Activated CD4-positive, alpha-beta T cell treated with anti-CD3 and anti-CD28 coated beads, Interleukin-2, amount 50 U/mL, for 24 hours (primary cell): ENCODE data around the gene XRRA1.
"Not testable (repeated sequence)": the region's sequence is repeated elsewhere in the genome, so short reads cannot be mapped to it uniquely, and the experiment has no call there.

Source experiments
- DNase-seq, 2 donors: peaks; one replicate each; pipeline ENCODE4 v3.0.0-alpha.2; 2020; ENCODE audit warnings: low read depth in 1 of 2, low spot score in 1 of 2

Gene XRRA1

DNA sequence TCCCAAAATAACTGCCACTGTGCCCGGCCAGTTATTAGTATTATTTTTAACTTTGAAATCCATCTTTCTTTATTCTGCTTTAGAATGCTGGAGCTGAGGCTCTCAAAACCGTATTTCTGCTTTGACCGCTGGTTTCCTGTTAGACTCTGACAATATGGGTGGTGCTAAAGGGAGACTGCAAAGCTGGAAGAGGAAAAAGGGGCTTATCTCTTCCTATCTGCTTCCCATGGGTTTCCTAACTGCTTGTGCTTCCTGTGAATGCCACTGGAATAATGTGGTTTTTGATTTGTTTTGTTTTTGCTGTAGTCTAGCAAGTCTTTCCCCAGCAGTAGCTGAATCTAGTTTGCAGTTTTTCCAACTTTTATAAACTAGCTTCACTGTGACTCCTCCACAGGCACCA is 43.6 kb downstream of the XRRA1 start:
- DNase-seq = no peak

DNA sequence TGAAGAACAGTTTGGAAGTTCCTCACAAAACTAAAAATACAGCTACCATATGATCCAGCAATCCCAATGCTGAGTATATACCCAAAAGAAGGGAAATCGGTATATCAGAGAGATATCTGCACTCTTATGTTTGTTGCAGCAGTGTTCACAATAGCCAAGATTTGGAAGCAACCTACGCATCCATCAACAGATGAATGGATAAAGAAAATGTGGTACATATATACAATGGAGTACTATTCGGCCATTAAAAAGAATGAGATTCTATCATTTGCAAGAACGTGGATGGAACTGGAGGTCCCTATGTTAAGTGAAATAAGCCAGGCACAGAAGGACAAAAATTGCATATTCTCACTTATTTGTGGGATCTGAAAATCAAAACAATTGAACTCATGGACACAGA is 46.5 kb downstream of the XRRA1 start:
- no peak for DNase-seq

DNA sequence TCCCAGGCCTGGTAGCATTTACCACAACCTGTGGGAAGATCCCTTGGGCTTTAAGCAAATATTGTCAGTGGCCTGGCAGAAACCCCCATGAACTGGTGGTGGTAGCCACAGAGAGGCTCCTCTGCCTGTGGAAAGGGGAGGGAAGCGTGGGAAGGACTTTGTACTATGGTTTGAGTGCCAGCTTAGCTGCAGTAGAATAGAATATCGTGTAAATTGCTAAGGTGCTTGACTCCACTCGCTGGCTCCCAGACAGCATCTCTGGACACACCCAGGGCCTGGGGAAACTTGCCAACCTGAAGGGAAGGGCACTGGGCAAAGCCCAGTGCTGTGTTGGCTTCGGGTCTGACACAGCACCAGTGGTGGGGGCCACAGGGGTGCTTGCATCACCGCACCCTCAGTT is 52.6 kb downstream of the XRRA1 start:
- DNase-seq = no peak

DNA sequence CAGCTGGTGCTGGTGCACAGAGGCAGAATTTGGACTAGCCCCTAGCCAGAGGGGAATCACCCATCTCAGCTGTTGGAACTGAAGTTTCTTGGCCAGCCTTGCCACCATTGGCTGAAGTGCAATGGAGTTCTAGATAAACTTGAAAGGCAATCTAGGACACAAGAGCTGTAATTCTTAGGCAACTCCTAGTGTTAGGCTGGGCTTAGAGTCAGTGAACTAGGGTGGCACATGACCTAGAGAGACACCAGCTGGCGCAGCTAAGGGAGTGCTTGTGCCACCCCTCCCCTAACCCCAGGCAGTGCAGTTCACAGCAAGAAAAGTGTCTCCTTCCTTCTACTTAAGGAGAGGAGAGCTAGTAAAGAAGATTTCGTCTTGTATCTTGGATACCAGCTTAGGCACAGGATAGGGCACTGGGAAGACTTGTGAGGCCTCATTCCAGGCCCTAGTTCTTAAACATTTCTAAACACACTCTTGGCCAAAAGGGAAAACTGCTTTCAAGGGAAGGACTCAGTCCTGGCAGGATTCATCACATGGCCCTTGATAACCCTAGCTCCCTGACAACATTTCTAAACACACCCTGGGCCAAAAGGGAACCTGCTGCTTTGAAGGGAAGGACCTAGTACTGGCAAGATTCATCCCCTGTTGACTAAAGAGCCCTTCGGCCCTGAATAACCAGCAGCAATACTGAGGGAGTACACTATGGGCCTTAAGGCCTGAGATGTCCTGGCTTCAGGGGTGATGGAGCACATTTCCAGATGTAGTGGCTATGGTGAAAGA is 53.4 kb downstream of the XRRA1 start:
- no peak for DNase-seq

DNA sequence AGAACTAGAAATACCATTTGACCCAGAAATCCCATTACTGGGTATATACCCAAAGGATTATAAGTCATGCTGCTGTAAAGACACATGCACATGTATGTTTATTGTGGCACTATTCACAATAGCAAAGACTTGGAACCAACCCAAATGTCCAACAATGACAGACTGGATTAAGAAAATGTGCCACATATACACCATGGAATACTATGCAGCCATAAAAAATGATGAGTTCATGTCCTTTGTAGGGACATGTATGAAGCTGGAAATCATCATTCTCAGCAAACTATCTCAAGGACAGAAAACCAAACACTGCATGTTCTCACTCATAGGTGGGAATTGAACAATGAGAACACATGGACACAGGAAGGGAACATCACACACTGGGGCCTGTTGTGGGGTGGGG is 55.9 kb downstream of the XRRA1 start:
- DNase-seq = not testable (repeated sequence)

DNA sequence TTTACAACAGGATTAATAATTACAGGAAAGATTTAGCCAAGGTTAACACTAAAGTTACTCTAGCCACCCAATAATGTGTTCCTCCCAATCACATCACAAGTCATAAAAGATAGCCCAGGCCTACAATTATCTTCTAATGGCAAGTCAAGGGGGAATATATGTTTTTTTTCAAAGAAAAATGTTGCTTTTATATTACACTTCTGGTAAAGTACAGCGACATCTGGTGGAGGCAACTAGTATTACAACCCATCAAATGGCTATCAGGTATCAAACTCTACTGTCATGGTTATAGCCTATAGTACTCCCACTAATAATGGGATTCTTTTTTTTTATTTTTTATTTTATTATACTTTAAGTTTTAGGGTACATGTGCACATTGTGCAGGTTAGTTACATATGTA is 71.8 kb downstream of the XRRA1 start:
- DNase-seq = no peak

DNA sequence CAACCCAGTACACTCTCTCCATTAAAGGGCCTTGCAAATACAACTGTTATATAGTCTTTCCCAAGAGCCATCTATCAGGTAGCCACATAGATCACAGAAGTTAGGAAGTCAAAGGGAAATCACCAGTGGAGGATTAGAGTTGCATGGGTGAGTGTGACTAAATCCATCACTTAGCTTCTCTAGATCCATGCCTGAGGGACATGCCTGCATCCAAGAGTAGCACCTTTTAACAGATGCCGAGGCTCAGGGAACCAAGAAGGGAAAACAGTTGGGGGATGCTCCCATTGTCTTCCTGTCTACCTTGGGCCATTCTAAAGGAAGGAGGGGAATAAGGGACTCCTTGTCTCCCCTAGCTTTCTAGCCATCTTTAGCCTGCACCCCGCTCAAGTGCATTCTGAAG is 77.9 kb downstream of the XRRA1 start:
- no peak for DNase-seq

DNA sequence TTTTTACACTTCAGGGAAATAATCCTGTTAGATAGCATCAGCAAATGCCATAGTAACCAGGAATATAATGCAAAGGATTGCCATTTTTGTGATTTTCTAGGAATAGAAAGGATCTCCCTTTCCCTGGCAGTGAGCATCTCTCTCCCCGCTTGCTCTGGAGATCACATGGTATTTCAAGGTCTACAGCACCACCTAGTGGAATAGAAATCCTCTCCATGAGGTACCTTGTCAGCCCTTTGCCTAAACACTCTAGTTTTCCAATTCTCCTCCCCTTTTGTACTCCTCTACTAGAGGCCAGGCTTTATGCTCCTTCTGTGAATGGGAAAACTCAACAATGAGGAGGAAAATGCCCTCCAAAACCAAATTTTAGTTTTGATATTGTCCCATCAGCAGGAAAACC is 78.4 kb downstream of the XRRA1 start:
- DNase-seq = no peak

DNA sequence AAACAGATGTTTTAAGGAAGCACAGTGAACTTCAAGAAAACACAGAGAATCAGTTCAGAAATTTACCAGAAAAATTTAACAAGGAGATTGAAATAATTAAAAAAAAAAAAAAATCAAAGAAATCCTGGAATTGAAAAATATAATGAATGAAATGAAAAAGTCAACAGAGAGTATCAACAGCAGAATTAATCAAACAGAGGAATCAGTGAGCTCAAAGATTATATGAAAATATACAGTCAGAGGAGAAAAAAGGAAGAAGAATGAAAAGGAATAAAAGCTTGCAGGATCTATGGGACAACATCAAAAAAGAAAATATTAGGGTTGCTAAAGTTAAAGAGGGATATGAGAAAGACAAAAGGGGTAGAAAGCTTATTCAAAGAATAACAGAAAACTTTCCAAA is 82.3 kb downstream of the XRRA1 start:
- DNase-seq = no peak

DNA sequence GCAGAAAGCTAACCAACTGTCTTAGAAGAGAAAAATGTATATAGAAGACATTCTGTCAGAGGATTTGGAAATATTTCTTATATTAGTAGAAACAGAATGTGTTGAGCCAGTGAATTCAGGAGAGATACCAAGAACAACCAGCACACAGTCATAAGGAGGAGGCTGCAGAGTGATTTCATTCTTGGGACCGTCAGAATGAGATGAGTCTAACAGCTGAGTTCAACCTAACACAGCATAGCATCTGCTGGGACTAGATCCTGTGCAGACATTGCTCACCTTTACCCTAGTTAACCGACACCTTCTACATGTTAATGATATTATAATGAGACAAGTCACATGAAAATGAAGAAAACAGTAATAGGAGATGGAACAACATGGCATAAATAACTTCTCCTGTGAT is 85.5 kb downstream of the XRRA1 start:
- no peak for DNase-seq

DNA sequence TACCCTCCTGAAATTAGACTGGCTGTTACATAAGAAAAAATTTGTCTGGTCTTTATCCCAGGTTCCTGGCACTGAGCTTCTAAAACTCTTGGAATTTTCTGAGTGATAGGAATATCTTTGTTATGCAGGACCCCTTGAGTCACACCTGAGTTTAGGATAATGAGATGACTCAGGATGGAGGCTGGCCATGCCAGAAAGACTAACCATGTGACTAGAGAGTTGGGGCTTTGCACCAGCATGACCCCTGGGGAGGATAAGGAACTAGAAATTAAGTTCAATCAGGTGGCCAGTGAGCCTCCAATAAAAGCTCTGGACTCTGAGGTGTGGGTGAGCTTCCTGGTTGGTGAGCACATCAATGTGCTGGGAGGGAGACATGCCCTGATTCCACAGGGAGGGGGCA is 88.1 kb downstream of the XRRA1 start:
- no peak for DNase-seq

DNA sequence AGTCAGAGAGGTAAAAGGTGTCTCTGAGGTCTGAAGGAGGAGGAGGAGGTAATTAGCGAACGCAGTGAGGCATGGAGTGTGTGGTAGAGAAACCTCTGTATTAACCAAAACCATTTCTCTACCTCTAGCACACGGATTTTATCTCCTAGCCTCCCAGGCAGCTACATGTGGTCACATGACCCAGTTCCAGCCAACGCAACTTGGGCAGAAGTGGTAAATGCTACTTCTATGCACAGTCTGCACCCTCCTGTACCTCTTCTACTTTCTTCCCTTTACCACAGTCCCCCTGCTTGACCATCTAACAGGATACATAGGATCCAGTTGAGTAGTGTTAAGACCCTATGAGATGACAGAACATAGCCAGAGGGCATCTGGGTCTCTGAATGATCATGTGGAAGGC is 95.7 kb downstream of the XRRA1 start:
- no peak for DNase-seq

DNA sequence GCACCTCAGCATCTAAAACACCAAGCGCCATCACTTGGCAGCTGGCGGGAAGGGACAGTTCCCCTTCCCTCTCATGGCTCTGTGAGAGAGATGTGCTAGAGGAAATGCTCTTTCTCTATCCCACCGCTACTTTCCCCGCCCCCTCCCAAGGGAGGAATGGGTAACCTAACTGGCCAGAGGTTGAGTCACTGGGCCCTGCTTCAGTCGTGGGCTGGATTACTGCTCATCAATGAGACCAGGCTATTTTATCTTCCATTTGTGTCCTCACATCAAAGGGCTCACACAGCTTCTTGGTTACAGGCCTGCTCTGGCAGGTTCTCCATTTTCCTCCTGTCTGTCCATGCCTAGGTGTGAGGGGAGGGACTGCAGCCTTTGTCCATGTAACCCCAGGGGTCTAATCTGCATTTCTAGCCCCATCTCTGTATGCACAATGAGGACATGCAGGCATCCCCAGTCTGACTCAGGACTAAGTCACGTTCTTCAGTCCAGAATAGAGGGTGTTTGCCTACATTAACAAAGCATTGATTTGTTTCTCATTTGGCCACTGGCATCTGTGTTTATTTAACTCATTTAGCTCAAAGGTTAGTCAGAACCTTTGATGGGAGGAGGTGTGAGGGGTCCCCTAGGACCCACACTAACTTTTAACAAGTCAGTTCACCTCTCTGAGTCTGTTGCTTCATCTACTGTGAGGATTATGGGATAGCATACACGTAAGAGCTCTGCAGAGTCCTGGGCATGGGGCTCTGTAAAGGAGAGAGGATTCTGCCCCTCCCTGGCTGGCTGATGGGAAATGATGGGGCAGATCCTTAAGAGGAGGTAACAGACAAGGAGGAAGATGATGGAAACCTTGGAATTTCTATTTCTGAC is 99.1 kb downstream of the XRRA1 start:
- DNase-seq = no peak

DNA sequence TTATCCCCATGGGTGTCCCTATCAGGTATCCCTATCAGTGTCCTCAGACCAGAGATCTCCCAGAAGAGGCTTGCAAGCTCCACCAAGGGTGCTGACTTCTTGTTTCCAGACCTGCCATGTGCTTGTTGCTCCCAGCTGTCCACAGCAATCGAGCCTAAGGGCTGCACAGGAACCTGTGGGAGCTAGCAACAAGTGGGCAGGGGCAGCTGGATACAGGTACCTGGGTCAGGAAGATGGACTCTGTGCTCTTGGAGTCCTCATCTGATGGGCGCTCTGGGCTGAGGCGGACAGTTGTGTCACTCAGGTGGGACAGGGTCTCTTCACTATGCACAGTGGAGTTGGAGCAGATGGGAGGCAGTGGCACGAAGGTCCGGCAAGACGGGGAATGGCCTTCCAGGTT is 101.0 kb downstream of the XRRA1 start:
- DNase-seq = no peak

DNA sequence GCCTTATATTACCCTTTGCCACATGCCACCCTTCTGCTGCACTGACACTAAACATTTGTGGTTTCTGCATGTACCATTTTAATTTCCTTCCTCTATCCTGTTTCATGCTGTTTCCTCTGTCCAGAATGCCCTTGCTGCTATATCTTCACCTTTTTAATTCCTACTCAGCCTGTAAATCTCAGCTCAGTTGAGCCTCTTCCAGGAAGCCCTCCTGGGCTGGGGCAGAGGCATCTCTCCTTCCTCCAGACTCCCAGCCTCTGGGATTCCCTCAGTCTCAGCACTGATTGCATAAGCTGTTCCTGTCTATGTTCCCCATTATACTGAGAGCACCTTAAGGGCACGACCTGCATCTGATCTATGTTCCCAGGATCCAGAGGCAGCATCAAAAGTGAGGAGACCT is 101.5 kb downstream of the XRRA1 start:
- DNase-seq = no peak

DNA sequence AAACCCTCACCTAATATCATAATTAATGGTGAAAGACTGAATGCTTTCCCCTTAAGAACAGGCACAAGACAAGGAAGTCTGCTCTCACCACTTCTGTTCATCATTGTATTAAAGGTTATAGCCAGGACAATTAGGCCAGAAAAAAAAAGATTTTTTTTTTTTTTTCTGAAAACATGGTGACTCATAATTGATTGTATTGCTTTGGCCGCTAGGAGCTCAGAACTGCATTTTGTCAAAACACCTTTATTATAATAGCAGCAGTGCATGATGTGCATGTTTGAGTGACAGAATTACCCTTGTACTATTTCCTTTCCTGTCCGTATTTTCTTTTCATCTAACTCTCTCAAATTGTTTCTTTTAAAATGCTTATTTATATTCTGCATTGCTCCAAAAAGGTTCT is 102.1 kb downstream of the XRRA1 start:
- no peak for DNase-seq

DNA sequence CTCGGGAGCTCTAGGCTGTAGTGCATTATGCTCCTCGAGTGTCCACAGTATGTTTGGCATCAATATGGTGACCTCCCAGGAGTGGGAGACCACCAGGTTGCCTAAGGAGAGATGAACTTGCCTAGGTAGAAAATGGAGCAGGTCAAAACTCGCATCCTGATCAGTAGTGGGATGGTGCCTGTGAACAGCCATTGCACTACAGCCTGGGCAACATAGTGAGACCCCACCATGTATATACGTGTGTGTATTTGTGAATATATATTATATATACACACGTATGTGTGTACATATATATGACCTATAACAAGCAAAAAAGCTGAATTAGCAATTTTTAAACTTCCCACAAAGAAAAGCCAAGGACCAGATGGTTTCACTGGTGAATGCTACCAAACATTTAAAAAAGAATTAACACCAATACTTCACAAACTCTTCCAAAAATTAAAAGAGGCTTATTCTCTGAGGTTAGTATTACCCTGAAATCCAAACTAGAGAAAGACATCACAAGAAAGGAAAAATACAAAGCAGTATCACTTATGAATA is 102.8 kb downstream of the XRRA1 start:
- DNase-seq = no peak

DNA sequence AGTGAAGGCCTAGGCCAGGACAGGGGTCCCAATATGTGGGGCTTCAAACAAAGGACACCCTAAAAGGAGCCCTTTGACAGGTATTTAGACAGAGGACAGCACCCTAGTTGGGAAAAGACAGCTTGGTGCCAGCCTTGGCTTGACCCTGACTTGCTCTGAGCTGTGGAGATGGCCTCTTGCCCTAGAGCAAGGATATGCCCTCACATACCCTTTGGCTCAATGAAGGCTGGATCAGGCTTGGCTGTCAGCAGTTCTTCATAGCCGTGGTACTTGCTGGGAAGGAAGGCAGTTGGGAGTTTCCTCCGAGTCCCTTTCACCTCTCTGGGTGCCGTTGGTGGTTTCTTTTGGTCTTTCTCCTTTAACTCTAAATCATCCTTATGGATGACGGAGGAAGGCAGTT is 104.0 kb downstream of the XRRA1 start:
- DNase-seq = no peak

DNA sequence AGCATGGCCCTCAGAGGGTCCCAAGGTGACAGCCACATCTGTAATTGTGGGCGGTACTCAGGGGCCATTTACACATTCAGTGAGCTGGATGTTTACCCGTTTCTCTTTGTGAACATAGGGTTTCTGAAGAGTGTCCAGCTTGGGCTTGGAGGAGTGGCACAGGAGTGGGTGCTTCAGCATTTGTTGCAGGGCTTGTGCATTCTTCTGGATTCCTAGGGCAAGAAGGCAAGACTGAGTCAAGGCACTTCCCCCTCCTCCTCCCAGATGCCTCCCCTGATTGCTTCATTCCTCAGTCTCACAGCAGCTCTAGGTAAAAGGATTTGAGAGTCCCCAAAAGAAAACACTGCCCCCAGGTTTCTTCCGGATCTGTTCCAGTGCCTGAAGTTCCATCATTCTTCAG is 104.8 kb downstream of the XRRA1 start:
- DNase-seq = no peak

DNA sequence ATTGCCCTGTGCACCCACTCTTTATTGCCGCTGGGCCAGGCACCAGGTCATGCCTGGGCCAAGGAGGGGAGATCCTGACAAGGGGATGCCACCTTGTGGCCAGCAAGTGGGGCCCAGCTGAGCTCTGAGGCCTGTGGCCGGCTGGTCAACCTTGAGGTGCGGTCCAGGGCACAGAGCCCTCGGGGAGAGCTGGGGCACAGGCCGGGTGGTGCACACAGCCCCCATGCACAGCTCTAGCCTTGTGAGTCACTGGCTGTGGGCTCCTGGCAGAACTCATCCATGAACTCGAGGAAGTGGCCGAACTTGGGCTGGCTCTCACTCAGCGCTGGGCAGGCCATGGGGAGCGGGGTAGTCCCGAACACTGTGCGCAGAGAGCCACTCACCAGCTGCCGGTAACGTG is 105.9 kb downstream of the XRRA1 start:
- no peak for DNase-seq

DNA sequence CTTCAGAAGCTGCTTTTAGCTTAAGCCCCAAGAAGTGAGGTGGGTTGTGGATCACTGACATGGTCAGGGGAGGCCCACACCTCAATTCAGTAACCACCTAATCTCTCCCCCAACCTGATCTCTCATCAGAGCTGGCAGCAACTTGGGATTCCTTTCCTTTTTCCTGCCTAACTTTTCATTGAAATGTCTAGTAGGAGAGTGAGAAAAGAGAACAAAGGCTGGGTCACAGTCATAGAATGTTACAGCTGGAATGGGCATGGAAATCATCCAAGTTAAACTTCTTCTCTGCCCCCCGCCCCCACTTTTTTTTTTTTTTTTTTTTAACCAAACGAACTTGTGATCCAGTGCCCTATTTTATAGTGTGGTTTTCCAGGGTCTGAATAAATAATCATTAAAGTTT is 108.4 kb downstream of the XRRA1 start:
- DNase-seq = no peak

DNA sequence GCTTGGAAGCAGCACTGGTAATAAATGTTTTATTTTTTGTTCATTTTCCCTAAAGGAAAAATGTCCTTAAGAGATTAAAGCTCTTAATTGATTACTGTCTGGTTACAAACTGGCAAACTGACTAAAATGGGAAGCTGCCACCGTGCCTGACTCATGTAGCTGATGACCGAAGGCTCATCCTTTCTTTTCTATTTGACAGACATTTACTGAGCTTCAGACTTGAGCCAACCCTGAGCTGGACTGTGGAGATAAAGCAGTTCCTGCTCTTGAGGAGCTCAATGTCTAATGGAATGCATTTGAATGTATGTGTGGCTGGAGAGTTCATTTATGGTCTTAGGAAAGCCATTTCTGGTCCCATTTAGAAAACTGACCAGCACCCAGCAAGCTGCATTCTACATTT is 108.9 kb downstream of the XRRA1 start:
- DNase-seq = no peak
